HepG2 (cell line): ENCODE results near the gene AURKA. TPM values are rescaled to one million over a fixed set of nuclear protein-coding genes. Genes with fewer than 3 reads are reported as not detected.

Experiments used
- ATAC-seq: fragments of 200-7000 bp; cut with Tn5 transposase; 3 replicates; pipeline ENCODE4 v1.9.1; 2020; ENCODE audit warnings: mild to moderate bottlenecking, moderate library complexity
- BruUV-seq: library from RNA; stranded (reverse); fragments of 400-500 nt; replicated peaks from 2 replicates; lab custom pipeline; 2021; lab: Mats Ljungman, UMichigan
- CTCF ChIA-PET: fragments of 300-600 bp; formaldehyde crosslinking; extraction: SDS; loops from one replicate; lab custom pipeline; 2021; ENCODE audit warnings: low total read pairs, inconsistent platforms, low intra/inter-chr PET ratio; lab: Yijun Ruan, JAX
- POLR2A ChIA-PET: fragments of 350-600 bp; sonication (Branson Sonifier 250); formaldehyde crosslinking; loops from one replicate; lab custom pipeline; 2020; ENCODE audit warnings: antibody characterized with exemption, inconsistent platforms; lab: Yijun Ruan, JAX
- DNase-seq: peaks from one replicate; pipeline ENCODE4 v3.0.0-alpha.2; 2015; ENCODE audit warnings: low spot score
- FAIRE-seq: peaks from 3 replicates; lab custom pipeline; 2011; peaks lifted over from hg19 to GRCh38; lab: Jason Lieb, UNC
- H2AFZ ChIP-seq: one replicate; pipeline ENCODE4 v1.6.1; 2011; ENCODE audit warnings: low read length, inconsistent platforms
- H3K27ac ChIP-seq: fragments of 300-600 bp; 3 replicates; pipeline ENCODE4 v1.8.0; 2011; ENCODE audit warnings: mixed run types, mild to moderate bottlenecking, mixed read lengths, low read length, inconsistent platforms; ENCODE audit not compliant: insufficient read depth; ENCODE audit errors: extremely low read length
- H3K27me3 ChIP-seq, 2 experiments: fragments of 200-600 bp in 1 of 2; 2 replicates in 1 of 2; 3 replicates in 1 of 2; pipeline versions ENCODE4 v1.6.0 to v1.8.0; 2011; ENCODE audit warnings: low read length in 2 of 2, mild to moderate bottlenecking in 2 of 2, moderate library complexity in 2 of 2, inconsistent platforms in 1 of 2; ENCODE audit not compliant: insufficient read depth in 2 of 2, control insufficient read depth in 1 of 2
- H3K36me3 ChIP-seq, 2 experiments: fragments of 200-600 bp in 1 of 2; replicated peaks in 1 of 2; 2 replicates in 1 of 2; 3 replicates in 1 of 2; pipeline versions ENCODE4 v1.5.1 to v1.8.0; 2011; ENCODE audit warnings: low read length in 2 of 2, inconsistent platforms in 1 of 2; ENCODE audit not compliant: insufficient read depth in 2 of 2, control insufficient read depth in 1 of 2
- H3K4me1 ChIP-seq: 2 replicates; pipeline ENCODE4 v1.5.1; 2012; ENCODE audit warnings: low read length, inconsistent platforms; ENCODE audit not compliant: insufficient read depth
- H3K4me2 ChIP-seq: 2 replicates; pipeline ENCODE4 v1.6.0; 2011; ENCODE audit warnings: low read depth, low read length, inconsistent platforms
- H3K4me3 ChIP-seq, 3 experiments: fragments of 200-600 bp in 1 of 3; sonication (generic), shearing (Covaris generic) in 1 of 3; replicated peaks in 1 of 3; 2 replicates each; pipeline ENCODE4 v1.5.1; 2011 to 2016; ENCODE audit warnings: low read length in 3 of 3, inconsistent platforms in 2 of 3, low read depth in 2 of 3, mild to moderate bottlenecking in 2 of 3, control low read depth in 1 of 3, mixed read lengths in 1 of 3; ENCODE audit not compliant: insufficient read depth in 1 of 3
- H3K79me2 ChIP-seq: one replicate; pipeline ENCODE4 v1.6.1; 2011; ENCODE audit warnings: low read length, inconsistent platforms; ENCODE audit not compliant: insufficient read depth
- H3K9ac ChIP-seq: 2 replicates; pipeline ENCODE4 v1.6.0; 2011; ENCODE audit warnings: mild to moderate bottlenecking, low read depth, low read length, inconsistent platforms; ENCODE audit not compliant: insufficient read depth
- H3K9me3 ChIP-seq: 2 replicates; pipeline ENCODE4 v1.5.1; 2012; ENCODE audit warnings: mild to moderate bottlenecking, low read length
- H4K20me1 ChIP-seq: 2 replicates; pipeline ENCODE4 v1.6.0; 2011; ENCODE audit warnings: inconsistent platforms, mild to moderate bottlenecking, low read length, moderate library complexity; ENCODE audit not compliant: insufficient read depth
- ESRRA ChIP-seq: sonication (generic); formaldehyde crosslinking; IDR thresholded peaks from 2 replicates; pipeline ENCODE4 v1.5.1; 2020; ENCODE audit warnings: mild to moderate bottlenecking, low read depth, missing genetic modification reagents
- KAT8 ChIP-seq: IDR thresholded peaks from 2 replicates; pipeline ENCODE4 v1.6.1; 2016; ENCODE audit warnings: missing genetic modification reagents, missing compliant biosample characterization
- PHF5A ChIP-seq: IDR thresholded peaks from one replicate; pipeline ENCODE4 v1.6.1; 2018; ENCODE audit warnings: low read depth, missing genetic modification reagents; ENCODE audit not compliant: unreplicated experiment
- RBFOX2 ChIP-seq: fragments of 200-400 bp; formaldehyde crosslinking; IDR thresholded peaks from 2 replicates; pipeline ENCODE4 v1.6.1; 2017; ENCODE audit warnings: low read depth, mild to moderate bottlenecking, low read length
- SMARCE1 ChIP-seq: fragments of 450-650 bp; IDR thresholded peaks from 2 replicates; pipeline ENCODE4 v1.6.1; 2017; ENCODE audit warnings: borderline replicate concordance
- SMYD3 ChIP-seq: sonication (generic); formaldehyde crosslinking; IDR thresholded peaks from 2 replicates; pipeline ENCODE4 v1.8.1; 2023; ENCODE audit warnings: mild to moderate bottlenecking, missing genetic modification reagents
- ZNF343 ChIP-seq: sonication (generic); formaldehyde crosslinking; IDR thresholded peaks from 2 replicates; pipeline ENCODE4 v1.4.0; 2020; ENCODE audit warnings: mild to moderate bottlenecking, missing genetic modification reagents
- WGBS: methylation state at CpG from one replicate; pipeline ENCODE4 v1.1.6; 2017; ENCODE audit warnings: low lambda C conversion rate; 5-methylcytosine and 5-hydroxymethylcytosine counted together
- in situ Hi-C: cut with HindIII; loops from 2 replicates; pipeline ENCODE4 v1.10.0; 2017; ENCODE audit warnings: low pct_unique_long_range_greater_than_20kb; ENCODE audit not compliant: extremely low pct_ligation_motif_present
- intact Hi-C: fragments of 100-400 bp; cut with micrococcal nuclease; formaldehyde crosslinking; loops from one replicate; pipeline ENCODE4 v1.10.0; 2022; ENCODE audit not compliant: unreplicated experiment
- polyA plus RNA-seq, 8 experiments: library from polyadenylated mRNA; depleted of rRNA in 3 of 8; stranded (reverse) in 7 of 8; unstranded in 1 of 8; fragments of >200 nt; fragmentation: Illumina TruSeq in 4 of 8; extraction: Trizol in 4 of 8; gene quantifications; 2 replicates each; pipeline versions ENCODE4 v1.2.1 to v1.2.3, GENCODE V29; 2011 to 2016; ENCODE audit warnings: low read depth in 4 of 8, missing spikeins in 1 of 8, mixed read lengths in 1 of 8; ENCODE audit not compliant: insufficient read depth in 1 of 8
- total RNA-seq, 5 experiments: library from RNA; depleted of rRNA; stranded (reverse); fragments of >200 nt; fragmentation: Illumina TruSeq; extraction: Trizol; gene quantifications; 2 replicates each; pipeline ENCODE4 v1.2.3, GENCODE V29; 2016; ENCODE audit warnings: low read depth in 1 of 5
- TF ChIP-seq, protein P1 (sequence below): sonication (generic); formaldehyde crosslinking; IDR thresholded peaks from 2 replicates; pipeline ENCODE4 v1.8.1; 2023; ENCODE audit warnings: missing genetic modification reagents, mild to moderate bottlenecking, borderline replicate concordance
- TF ChIP-seq, protein P2 (sequence below): IDR thresholded peaks from 2 replicates; pipeline ENCODE4 v1.6.1; 2018; ENCODE audit warnings: missing genetic modification reagents

AURKA gene
- total and polyA plus RNA-seq, 2 of the 13 experiments (the other 11 are each of a cell fraction or from before 2014, with no cell fraction given) = 96.4 to 224 TPM

DNA sequence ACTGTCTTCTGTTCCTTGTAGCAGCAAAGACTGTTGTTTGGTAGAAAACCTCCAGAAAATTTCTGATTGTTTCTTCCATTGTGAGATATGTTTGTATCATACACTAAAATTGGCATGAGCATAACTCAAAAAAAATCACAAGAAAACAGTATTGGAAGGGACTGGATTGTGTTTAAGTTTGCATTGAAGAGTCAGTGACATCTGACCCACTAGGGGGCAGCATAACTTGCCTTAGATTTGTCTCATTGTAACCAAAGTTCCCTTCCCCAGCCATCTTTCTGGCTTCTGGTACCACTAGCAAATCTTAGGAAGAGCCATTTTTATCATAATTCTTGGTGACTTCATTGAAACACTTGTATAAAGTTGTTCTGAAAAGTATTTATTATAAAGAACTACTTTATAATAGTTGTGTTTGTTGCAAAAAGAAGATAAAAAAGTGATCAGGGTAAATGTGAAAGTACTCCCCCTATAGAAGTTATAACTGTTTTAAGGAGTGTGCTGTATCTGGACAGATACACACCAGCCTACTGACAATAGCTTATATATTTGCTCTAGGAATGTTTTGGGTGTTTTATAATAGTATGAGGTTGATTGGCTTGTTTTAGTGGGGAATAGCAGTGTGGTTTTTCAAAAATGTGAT lies 8.1 kb upstream of the AURKA start (continued):
- TF ChIP-seq, protein P1, sequence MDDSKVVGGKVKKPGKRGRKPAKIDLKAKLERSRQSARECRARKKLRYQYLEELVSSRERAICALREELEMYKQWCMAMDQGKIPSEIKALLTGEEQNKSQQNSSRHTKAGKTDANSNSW (CRISPR knock-in tag) = no peak
- TF ChIP-seq ESRRA (CRISPR knock-in tag) (no peak), SMYD3 (CRISPR knock-in tag) (0 out of 2 replicates have a peak, but pooled peaks have one; percentile 36), KAT8 (CRISPR knock-in tag) (0 out of 2 replicates have a peak, but pooled peaks have one; percentile 37), RBFOX2 (peak; percentile 38; the same call in 1 of the 2 replicates), SMARCE1 (no peak), PHF5A (peak; percentile 21)
- TF ChIP-seq, protein P2, sequence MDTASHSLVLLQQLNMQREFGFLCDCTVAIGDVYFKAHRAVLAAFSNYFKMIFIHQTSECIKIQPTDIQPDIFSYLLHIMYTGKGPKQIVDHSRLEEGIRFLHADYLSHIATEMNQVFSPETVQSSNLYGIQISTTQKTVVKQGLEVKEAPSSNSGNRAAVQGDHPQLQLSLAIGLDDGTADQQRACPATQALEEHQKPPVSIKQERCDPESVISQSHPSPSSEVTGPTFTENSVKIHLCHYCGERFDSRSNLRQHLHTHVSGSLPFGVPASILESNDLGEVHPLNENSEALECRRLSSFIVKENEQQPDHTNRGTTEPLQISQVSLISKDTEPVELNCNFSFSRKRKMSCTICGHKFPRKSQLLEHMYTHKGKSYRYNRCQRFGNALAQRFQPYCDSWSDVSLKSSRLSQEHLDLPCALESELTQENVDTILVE = 0 out of 2 replicates have a peak, but pooled peaks have one; percentile 35
- TF ChIP-seq, all 625 proteins: peak for 20

DNA sequence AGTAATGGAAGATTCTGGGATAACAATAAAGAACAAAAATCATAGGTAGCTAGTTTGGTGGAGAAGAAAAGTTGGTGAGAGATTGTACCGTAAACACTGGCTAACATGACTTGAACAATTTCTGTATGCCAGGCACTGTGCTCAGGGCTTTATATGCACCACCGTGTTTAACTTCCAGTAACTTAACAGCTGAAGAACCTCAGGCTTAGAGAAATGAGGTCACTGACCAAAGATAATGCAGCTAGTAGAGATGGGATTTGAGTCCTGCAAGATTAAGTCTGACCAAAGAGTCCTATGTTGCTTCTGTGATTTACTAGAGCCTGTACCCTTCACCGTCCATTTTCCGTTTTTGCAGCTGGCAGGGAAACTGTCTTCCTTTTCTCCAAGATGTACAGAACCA lies 3.2 kb upstream of the AURKA start:
- POLR2A ChIA-PET = interaction anchor here (1.5 to 4.1 kb wide), 2 partner anchors 15 to 27 kb away, joined by 5 to 50 read pairs; partner anchors contain the start of gene CASS4
- Histone ChIP-seq H2AFZ (no peak overlapping the region), H3K9ac (no peak overlapping the region), H3K36me3 (peaks cover 25 to 47% of the 10 kb centered on the region in 2 experiments), H3K79me2 (peaks cover 47% of the 10 kb centered on the region), H4K20me1 (peaks cover 8% of the 10 kb centered on the region), H3K9me3 (no peaks in the 10 kb centered on the region), H3K27me3 (peaks cover 0 to 4% of the 10 kb centered on the region in 2 experiments; a peak in 1 of 5 replicates), H3K4me1 (peaks cover 23% of the 10 kb centered on the region), H3K4me3 (no peak overlapping the region), H3K27ac (no peak overlapping the region), H3K4me2 (no peak overlapping the region)
- 96% methylated on average over 4 of the region's 4 CpGs for WGBS
- CTCF ChIA-PET = no interaction called here
- TF ChIP-seq ZNF343 (CRISPR knock-in tag) (no peak), RBFOX2 (peak; percentile 58)
- FAIRE-seq (no peak), DNase-seq (no peak), ATAC-seq (no peak)
- intact Hi-C loops = no loop called here
- no TSS peak for BruUV-seq
- in situ Hi-C loops = loop anchor here (5.0 kb wide), 1 partner anchor 77 kb away; no protein-coding TSS in a partner anchor
